ENCODE results near the gene ENPEP.

DNA sequence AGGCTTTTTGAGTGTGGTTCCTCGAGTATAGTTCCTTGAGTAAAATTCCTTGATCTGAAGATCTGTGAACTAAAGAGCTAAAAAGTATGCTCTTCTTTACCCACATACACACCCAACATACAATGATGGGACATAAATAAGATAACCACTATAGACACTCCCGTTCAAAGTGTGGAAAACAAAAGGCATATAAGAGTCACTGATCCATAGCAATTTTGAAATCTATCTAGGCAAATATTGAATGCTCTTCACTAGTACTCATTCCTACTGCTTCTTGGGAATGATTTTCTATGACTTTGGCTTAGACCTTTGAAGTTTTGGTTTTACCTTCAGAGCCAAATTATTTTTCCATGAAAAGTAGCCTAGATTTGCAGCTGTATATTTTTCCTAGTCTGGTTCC lies 120.5 kb downstream of the ENPEP start:
- TF ChIP-seq, protein P1, sequence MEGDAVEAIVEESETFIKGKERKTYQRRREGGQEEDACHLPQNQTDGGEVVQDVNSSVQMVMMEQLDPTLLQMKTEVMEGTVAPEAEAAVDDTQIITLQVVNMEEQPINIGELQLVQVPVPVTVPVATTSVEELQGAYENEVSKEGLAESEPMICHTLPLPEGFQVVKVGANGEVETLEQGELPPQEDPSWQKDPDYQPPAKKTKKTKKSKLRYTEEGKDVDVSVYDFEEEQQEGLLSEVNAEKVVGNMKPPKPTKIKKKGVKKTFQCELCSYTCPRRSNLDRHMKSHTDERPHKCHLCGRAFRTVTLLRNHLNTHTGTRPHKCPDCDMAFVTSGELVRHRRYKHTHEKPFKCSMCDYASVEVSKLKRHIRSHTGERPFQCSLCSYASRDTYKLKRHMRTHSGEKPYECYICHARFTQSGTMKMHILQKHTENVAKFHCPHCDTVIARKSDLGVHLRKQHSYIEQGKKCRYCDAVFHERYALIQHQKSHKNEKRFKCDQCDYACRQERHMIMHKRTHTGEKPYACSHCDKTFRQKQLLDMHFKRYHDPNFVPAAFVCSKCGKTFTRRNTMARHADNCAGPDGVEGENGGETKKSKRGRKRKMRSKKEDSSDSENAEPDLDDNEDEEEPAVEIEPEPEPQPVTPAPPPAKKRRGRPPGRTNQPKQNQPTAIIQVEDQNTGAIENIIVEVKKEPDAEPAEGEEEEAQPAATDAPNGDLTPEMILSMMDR (IDR thresholded peaks at IDR 0.05) = no peak
- no peak for TF ChIP-seq EZH2 (IDR thresholded peaks at IDR 0.05; ENCODE audit: borderline replicate concordance, insufficient read depth, low read depth, low read length, poor library complexity, severe bottlenecking)

Data from B cell (primary cell).